ENCODE data around the gene TTC22.

DNA sequence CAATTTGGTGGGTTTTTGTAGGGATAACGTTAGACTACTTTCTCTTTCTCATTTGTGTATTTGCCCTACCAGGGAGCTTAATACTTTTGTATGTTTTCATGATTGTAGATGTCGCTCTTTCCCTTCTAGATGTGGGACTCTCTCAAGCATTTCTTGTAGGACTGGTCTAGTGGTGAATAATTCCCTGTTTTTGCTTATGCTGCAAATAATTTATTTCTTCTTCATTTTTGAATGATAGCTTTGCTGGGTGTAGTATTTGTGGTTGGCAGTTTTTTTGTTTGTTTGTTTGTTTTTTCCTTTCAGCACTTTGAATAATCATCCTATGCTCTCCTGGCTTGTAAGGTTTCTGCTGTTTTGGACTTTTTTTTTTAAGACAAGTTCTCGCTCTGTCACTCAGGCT is 22.5 kb upstream of the TTC22 start:
- TF ChIP-seq, protein P1, sequence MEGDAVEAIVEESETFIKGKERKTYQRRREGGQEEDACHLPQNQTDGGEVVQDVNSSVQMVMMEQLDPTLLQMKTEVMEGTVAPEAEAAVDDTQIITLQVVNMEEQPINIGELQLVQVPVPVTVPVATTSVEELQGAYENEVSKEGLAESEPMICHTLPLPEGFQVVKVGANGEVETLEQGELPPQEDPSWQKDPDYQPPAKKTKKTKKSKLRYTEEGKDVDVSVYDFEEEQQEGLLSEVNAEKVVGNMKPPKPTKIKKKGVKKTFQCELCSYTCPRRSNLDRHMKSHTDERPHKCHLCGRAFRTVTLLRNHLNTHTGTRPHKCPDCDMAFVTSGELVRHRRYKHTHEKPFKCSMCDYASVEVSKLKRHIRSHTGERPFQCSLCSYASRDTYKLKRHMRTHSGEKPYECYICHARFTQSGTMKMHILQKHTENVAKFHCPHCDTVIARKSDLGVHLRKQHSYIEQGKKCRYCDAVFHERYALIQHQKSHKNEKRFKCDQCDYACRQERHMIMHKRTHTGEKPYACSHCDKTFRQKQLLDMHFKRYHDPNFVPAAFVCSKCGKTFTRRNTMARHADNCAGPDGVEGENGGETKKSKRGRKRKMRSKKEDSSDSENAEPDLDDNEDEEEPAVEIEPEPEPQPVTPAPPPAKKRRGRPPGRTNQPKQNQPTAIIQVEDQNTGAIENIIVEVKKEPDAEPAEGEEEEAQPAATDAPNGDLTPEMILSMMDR (conservative IDR thresholded peaks at IDR 0.05; ENCODE audit: low read length) = no peak
- no peak for TF ChIP-seq EZH2phosphoT487 (IDR thresholded peaks at IDR 0.05; ENCODE audit: borderline replicate concordance)
